H9 (cell line): ENCODE measurements around the gene TOR4A. TPM values are rescaled to one million over a fixed set of nuclear protein-coding genes. Genes with fewer than 3 reads are reported as not detected.

Source experiments
- DNase-seq: peaks from one replicate; pipeline ENCODE4 v3.0.0-alpha.2; 2017
- H2AFZ ChIP-seq: one replicate; pipeline ENCODE4 v1.6.1; 2013; ENCODE audit warnings: mild to moderate bottlenecking, low read length, control low read depth, moderate library complexity
- H2AK5ac ChIP-seq: 2 replicates; pipeline ENCODE4 v1.6.1; 2013; ENCODE audit warnings: low read length, control low read depth, mixed read lengths; ENCODE audit not compliant: insufficient read length
- H2BK120ac ChIP-seq: one replicate; pipeline ENCODE4 v1.6.1; 2013; ENCODE audit warnings: low read depth, mild to moderate bottlenecking, low read length, control low read depth, inconsistent platforms; ENCODE audit not compliant: poor library complexity, severe bottlenecking
- H2BK12ac ChIP-seq: 2 replicates; pipeline ENCODE4 v1.6.1; 2013; ENCODE audit warnings: low read length, control low read depth, mixed read lengths, low read depth; ENCODE audit not compliant: insufficient read length
- H2BK15ac ChIP-seq: 2 replicates; pipeline ENCODE4 v1.6.1; 2013; ENCODE audit warnings: low read depth, low read length, control low read depth
- H2BK20ac ChIP-seq: one replicate; pipeline ENCODE4 v1.6.1; 2013; ENCODE audit warnings: low read depth, mild to moderate bottlenecking, low read length, control low read depth, inconsistent platforms; ENCODE audit not compliant: poor library complexity, severe bottlenecking
- H2BK5ac ChIP-seq: 2 replicates; pipeline ENCODE4 v1.6.1; 2013; ENCODE audit warnings: low read length, control low read depth, mixed read lengths; ENCODE audit not compliant: insufficient read length
- H3K14ac ChIP-seq: 2 replicates; pipeline ENCODE4 v1.6.1; 2013; ENCODE audit warnings: low read length, control low read depth; ENCODE audit not compliant: insufficient read depth
- H3K18ac ChIP-seq: 2 replicates; pipeline ENCODE4 v1.6.1; 2013; ENCODE audit warnings: low read depth, mild to moderate bottlenecking, mixed read lengths, low read length, control low read depth; ENCODE audit not compliant: insufficient read length
- H3K23ac ChIP-seq: 2 replicates; pipeline ENCODE4 v1.6.1; 2013; ENCODE audit warnings: low read length, control low read depth, mixed read lengths, low read depth; ENCODE audit not compliant: insufficient read length
- H3K23me2 ChIP-seq: 2 replicates; pipeline ENCODE4 v1.6.1; 2013; ENCODE audit warnings: low read depth, mild to moderate bottlenecking, mixed read lengths, low read length, control low read depth; ENCODE audit not compliant: insufficient read length, poor library complexity, severe bottlenecking
- H3K27ac ChIP-seq: 2 replicates; pipeline ENCODE4 v1.5.1; 2013; ENCODE audit warnings: low read length, control low read depth, mixed read lengths, low read depth; ENCODE audit not compliant: insufficient read length
- H3K27me3 ChIP-seq: 2 replicates; pipeline ENCODE4 v1.6.1; 2013; ENCODE audit warnings: low read length, control low read depth, inconsistent platforms; ENCODE audit not compliant: insufficient read depth
- H3K4ac ChIP-seq: 2 replicates; pipeline ENCODE4 v1.6.1; 2013; ENCODE audit warnings: low read depth, mild to moderate bottlenecking, control low read depth, inconsistent platforms, low read length, moderate library complexity
- H3K4me1 ChIP-seq: 2 replicates; pipeline ENCODE4 v1.6.1; 2013; ENCODE audit warnings: low read length, control low read depth, inconsistent platforms; ENCODE audit not compliant: insufficient read depth
- H3K4me2 ChIP-seq: 2 replicates; pipeline ENCODE4 v1.6.1; 2013; ENCODE audit warnings: low read length, control low read depth, mixed read lengths; ENCODE audit not compliant: insufficient read length, insufficient read depth
- H3K56ac ChIP-seq: 2 replicates; pipeline ENCODE4 v1.6.1; 2013; ENCODE audit warnings: low read depth, mild to moderate bottlenecking, mixed read lengths, low read length, control low read depth; ENCODE audit not compliant: insufficient read length
- H3K79me1 ChIP-seq: 2 replicates; pipeline ENCODE4 v1.6.1; 2013; ENCODE audit warnings: low read depth, mild to moderate bottlenecking, moderate library complexity, low read length, control low read depth, inconsistent platforms; ENCODE audit not compliant: insufficient read depth, poor library complexity, severe bottlenecking
- H3K79me2 ChIP-seq: 2 replicates; pipeline ENCODE4 v1.6.1; 2013; ENCODE audit warnings: low read length, control low read depth, inconsistent platforms; ENCODE audit not compliant: insufficient read depth
- H3K9ac ChIP-seq: 2 replicates; pipeline ENCODE4 v1.6.1; 2013; ENCODE audit warnings: low read length, control low read depth, mixed read lengths; ENCODE audit not compliant: insufficient read length; ENCODE audit errors: extremely low read depth
- H3K9me3 ChIP-seq: one replicate; pipeline ENCODE4 v1.6.1; 2013; ENCODE audit warnings: low read depth, low read length, inconsistent platforms; ENCODE audit not compliant: control insufficient read depth
- H3T11ph ChIP-seq: one replicate; pipeline ENCODE4 v1.6.1; 2013; ENCODE audit warnings: mild to moderate bottlenecking, low read length, control low read depth, inconsistent platforms
- H4K20me1 ChIP-seq: one replicate; pipeline ENCODE4 v1.6.1; 2013; ENCODE audit not compliant: control insufficient read depth, insufficient read length, insufficient read depth
- H4K5ac ChIP-seq: 2 replicates; pipeline ENCODE4 v1.6.1; 2013; ENCODE audit warnings: low read depth, mild to moderate bottlenecking, mixed read lengths, low read length, control low read depth; ENCODE audit not compliant: insufficient read length
- H4K8ac ChIP-seq: replicated peaks from 2 replicates; pipeline ENCODE4 v1.6.1; 2013; ENCODE audit warnings: low read length, control low read depth, mixed read lengths, low read depth; ENCODE audit not compliant: insufficient read length
- H4K91ac ChIP-seq: 2 replicates; pipeline ENCODE4 v1.6.1; 2013; ENCODE audit warnings: low read depth, mild to moderate bottlenecking, moderate library complexity, mixed read lengths, low read length, control low read depth; ENCODE audit not compliant: insufficient read length
- H3K27ac Mint-ChIP-seq, 3 experiments: 2 replicates in 2 of 3; 3 replicates in 1 of 3; pipeline ENCODE4 v1.8.0; 2020 to 2021; ENCODE audit warnings: mixed read lengths in 3 of 3, mild to moderate bottlenecking in 1 of 3, moderate library complexity in 1 of 3
- H3K27me3 Mint-ChIP-seq: 2 replicates; pipeline ENCODE4 v1.8.0; 2021; ENCODE audit warnings: low read depth, mild to moderate bottlenecking, moderate library complexity, mixed read lengths
- H3K36me3 Mint-ChIP-seq, 3 experiments: 2 replicates in 2 of 3; 3 replicates in 1 of 3; pipeline ENCODE4 v1.8.0; 2020 to 2021; ENCODE audit warnings: low read depth in 3 of 3, mixed read lengths in 3 of 3; ENCODE audit not compliant: insufficient read depth in 1 of 3
- H3K4me1 Mint-ChIP-seq, 2 experiments: 2 replicates each; pipeline ENCODE4 v1.8.0; 2020; ENCODE audit warnings: mixed read lengths in 2 of 2
- H3K4me3 Mint-ChIP-seq, 2 experiments: 2 replicates in 1 of 2; 3 replicates in 1 of 2; pipeline ENCODE4 v1.8.0; 2020 to 2021; ENCODE audit warnings: mild to moderate bottlenecking in 2 of 2, mixed read lengths in 2 of 2, moderate library complexity in 1 of 2
- H3K9me3 Mint-ChIP-seq, 2 experiments: 2 replicates in 1 of 2; 3 replicates in 1 of 2; pipeline ENCODE4 v1.8.0; 2020; ENCODE audit warnings: mild to moderate bottlenecking in 2 of 2, mixed read lengths in 2 of 2, moderate library complexity in 1 of 2
- CTCF ChIP-seq: fragments of 200-600 bp; sonication (generic); conservative IDR thresholded peaks from 3 replicates; pipeline ENCODE4 v1.8.0; 2021; ENCODE audit warnings: antibody characterized with exemption, mild to moderate bottlenecking
- WGBS: extraction: QIAGEN DNeasy Blood & Tissue Kit; methylation state at CpG from one replicate; pipeline ENCODE4 v1.1.7; 2013; ENCODE audit warnings: missing lambda C conversion rate, low lambda C conversion rate, mixed read lengths; ENCODE audit not compliant: insufficient read length; ENCODE audit errors: extremely low coverage; 5-methylcytosine and 5-hydroxymethylcytosine counted together
- total RNA-seq: library from RNA; stranded (reverse); gene quantifications from 2 replicates; pipeline ENCODE4 v1.2.1, GENCODE V29; 2021

The TOR4A gene
- total RNA-seq, 1 experiment from 2014 or later: 6.2 TPM

GRCh38 chr9:137265496-137266161, 11.9 kb upstream of the TOR4A start:
- H3K27me3 ChIP-seq: no peaks in the 10 kb centered on the region
- no peak overlapping the region for H3K14ac ChIP-seq
- no peak overlapping the region for H2AFZ ChIP-seq
- Mint-ChIP-seq H3K4me1 (0 out of 4 replicates have a peak, but pooled peaks cover 0 to 3% of the 10 kb centered on the region in 2 experiments), H3K9me3 (no peaks in the 10 kb centered on the region; a peak in 1 of 5 replicates), H3K4me3 (no peak overlapping the region), H3K27me3 (no peaks in the 10 kb centered on the region; the same call in 1 of the 2 replicates), H3K27ac (no peak overlapping the region), H3K36me3 (peaks cover 10 to 55% (median 42%) of the 10 kb centered on the region in 3 experiments; a peak in 6 of 7 replicates)
- H3K79me2 ChIP-seq: no peaks in the 10 kb centered on the region
- no peak overlapping the region for H3K56ac ChIP-seq
- H4K91ac ChIP-seq: no peak overlapping the region
- no peak overlapping the region for H2BK20ac ChIP-seq
- H4K20me1 ChIP-seq: no peaks in the 10 kb centered on the region
- no peaks in the 10 kb centered on the region for H3K23me2 ChIP-seq
- H2AK5ac ChIP-seq: no peak overlapping the region
- H3K18ac ChIP-seq: no peak overlapping the region
- no peak overlapping the region for H2BK5ac ChIP-seq
- no peaks in the 10 kb centered on the region for H3K9me3 ChIP-seq
- H3K79me1 ChIP-seq: no peaks in the 10 kb centered on the region
- H2BK120ac ChIP-seq: no peak overlapping the region
- H2BK12ac ChIP-seq: no peak overlapping the region
- no peaks in the 10 kb centered on the region for H3K4me1 ChIP-seq
- no CpG with 5 or more reads among the region's 29 CpGs for whole genome bisulfite sequencing
- H3K4me2 ChIP-seq: no peak overlapping the region
- TF ChIP-seq CTCF: no peak
- no peak for DNase-seq
- no peak overlapping the region for H3K27ac ChIP-seq
- no peak overlapping the region for H3T11ph ChIP-seq
- H2BK15ac ChIP-seq: no peak overlapping the region
- H3K9ac ChIP-seq: no peak overlapping the region
- H4K8ac ChIP-seq: no peak overlapping the region
- no peak overlapping the region for H4K5ac ChIP-seq
- H3K4ac ChIP-seq: no peak overlapping the region
- no peak overlapping the region for H3K23ac ChIP-seq
